GM10266 (cell line): ENCODE data around the gene SGPP2.

Source experiments
- DNase-seq: peaks from one replicate; pipeline ENCODE4 v3.0.0; 2012; ENCODE audit errors: extremely low spot score
- TF ChIP-seq, protein P1 (sequence below): IDR thresholded peaks from 2 replicates; pipeline ENCODE4 v1.5.1; 2012; ENCODE audit warnings: mild to moderate bottlenecking, low read depth; ENCODE audit not compliant: control insufficient read depth, insufficient read depth; ENCODE audit errors: missing control alignments

SGPP2 gene

DNA sequence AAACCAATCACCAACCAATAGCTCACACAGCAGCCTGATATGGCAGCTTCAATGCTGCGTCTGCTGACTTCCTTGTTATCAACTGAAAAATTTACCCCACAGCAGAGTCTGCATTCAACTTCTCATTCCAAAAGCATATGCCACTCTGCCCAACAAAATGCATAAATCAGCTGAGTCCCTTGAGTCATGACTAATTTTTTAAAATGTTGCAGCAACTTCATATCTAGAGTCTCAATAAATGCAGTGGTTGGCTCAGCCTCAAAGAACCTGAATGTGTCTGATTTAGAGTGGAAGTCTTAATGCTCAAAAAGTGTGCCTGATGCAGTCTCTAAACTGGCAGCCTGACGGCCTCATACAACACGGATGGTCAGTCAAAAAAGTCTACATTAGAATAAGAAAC, 185.0 kb downstream of the SGPP2 start:
- DNase-seq, result no peak
- TF ChIP-seq, protein P1, sequence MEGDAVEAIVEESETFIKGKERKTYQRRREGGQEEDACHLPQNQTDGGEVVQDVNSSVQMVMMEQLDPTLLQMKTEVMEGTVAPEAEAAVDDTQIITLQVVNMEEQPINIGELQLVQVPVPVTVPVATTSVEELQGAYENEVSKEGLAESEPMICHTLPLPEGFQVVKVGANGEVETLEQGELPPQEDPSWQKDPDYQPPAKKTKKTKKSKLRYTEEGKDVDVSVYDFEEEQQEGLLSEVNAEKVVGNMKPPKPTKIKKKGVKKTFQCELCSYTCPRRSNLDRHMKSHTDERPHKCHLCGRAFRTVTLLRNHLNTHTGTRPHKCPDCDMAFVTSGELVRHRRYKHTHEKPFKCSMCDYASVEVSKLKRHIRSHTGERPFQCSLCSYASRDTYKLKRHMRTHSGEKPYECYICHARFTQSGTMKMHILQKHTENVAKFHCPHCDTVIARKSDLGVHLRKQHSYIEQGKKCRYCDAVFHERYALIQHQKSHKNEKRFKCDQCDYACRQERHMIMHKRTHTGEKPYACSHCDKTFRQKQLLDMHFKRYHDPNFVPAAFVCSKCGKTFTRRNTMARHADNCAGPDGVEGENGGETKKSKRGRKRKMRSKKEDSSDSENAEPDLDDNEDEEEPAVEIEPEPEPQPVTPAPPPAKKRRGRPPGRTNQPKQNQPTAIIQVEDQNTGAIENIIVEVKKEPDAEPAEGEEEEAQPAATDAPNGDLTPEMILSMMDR, result no peak
